IMR-90 (cell line): ENCODE data around the gene GDNF. TPM values are rescaled to one million over a fixed set of nuclear protein-coding genes. Genes with fewer than 3 reads are reported as not detected.
"Not testable (repeated sequence)": the region's sequence is repeated elsewhere in the genome, so short reads cannot be mapped to it uniquely, and the experiment has no call there.

Experiments
- ATAC-seq: fragments of 200-7000 bp; cut with Tn5 transposase; 2 replicates; pipeline ENCODE4 v1.9.1; 2020; ENCODE audit warnings: low read depth, mild to moderate bottlenecking, moderate library complexity
- BruUV-seq: library from RNA; stranded (reverse); fragments of 400-500 nt; replicated peaks from 2 replicates; lab custom pipeline; 2021; lab: Mats Ljungman, UMichigan
- CTCF ChIA-PET: fragments of 300-600 bp; formaldehyde crosslinking; extraction: SDS; loops from one replicate; lab custom pipeline; 2021; ENCODE audit warnings: antibody characterized with exemption; lab: Yijun Ruan, JAX
- POLR2A ChIA-PET: fragments of 300-600 bp; sonication (Branson Sonifier 250); formaldehyde crosslinking; loops from one replicate; lab custom pipeline; 2022; ENCODE audit warnings: antibody characterized with exemption; ENCODE audit not compliant: unreplicated experiment; lab: Charles Lee
- DNase-seq: peaks from one replicate; pipeline ENCODE4 v3.0.0; 2013
- H2AFZ ChIP-seq: replicated peaks from 2 replicates; pipeline ENCODE3; 2013; ENCODE audit warnings: low read length, mild to moderate bottlenecking; ENCODE audit not compliant: poor library complexity
- H2AK5ac ChIP-seq: 2 replicates; pipeline ENCODE4 v1.6.1; 2013; ENCODE audit warnings: low read depth, low read length, inconsistent platforms
- H2AK9ac ChIP-seq: replicated peaks from 2 replicates; pipeline ENCODE3; 2013; ENCODE audit warnings: mild to moderate bottlenecking, low read depth, low read length, moderate library complexity; ENCODE audit not compliant: poor library complexity
- H2BK120ac ChIP-seq: 2 replicates; pipeline ENCODE4 v1.6.1; 2013; ENCODE audit warnings: low read depth, low read length, inconsistent platforms
- H2BK15ac ChIP-seq: 3 replicates; pipeline ENCODE4 v1.6.1; 2013; ENCODE audit warnings: low read depth, low read length, inconsistent platforms
- H2BK20ac ChIP-seq: 2 replicates; pipeline ENCODE4 v1.6.1; 2013; ENCODE audit warnings: low read depth, mild to moderate bottlenecking, inconsistent platforms, low read length, moderate library complexity
- H2BK5ac ChIP-seq: 2 replicates; pipeline ENCODE4 v1.6.1; 2013; ENCODE audit warnings: mild to moderate bottlenecking, low read depth, low read length, inconsistent platforms; ENCODE audit not compliant: poor library complexity, severe bottlenecking
- H3K14ac ChIP-seq: replicated peaks from 2 replicates; pipeline ENCODE4 v1.6.1; 2013; ENCODE audit warnings: low read depth, low read length, inconsistent platforms
- H3K18ac ChIP-seq: 2 replicates; pipeline ENCODE4 v1.6.1; 2013; ENCODE audit warnings: low read depth, low read length, control low read depth
- H3K23ac ChIP-seq: 2 replicates; pipeline ENCODE4 v1.6.1; 2013; ENCODE audit warnings: low read depth, low read length, inconsistent platforms
- H3K27ac ChIP-seq: 2 replicates; pipeline ENCODE4 v1.5.1; 2013; ENCODE audit warnings: mild to moderate bottlenecking, control low read depth, low read length; ENCODE audit not compliant: insufficient read depth
- H3K27me3 ChIP-seq: 2 replicates; pipeline ENCODE4 v1.6.1; 2013; ENCODE audit warnings: low read length; ENCODE audit not compliant: control insufficient read depth, insufficient read depth
- H3K36me3 ChIP-seq: 2 replicates; pipeline ENCODE4 v1.6.1; 2013; ENCODE audit warnings: low read length, mixed read lengths; ENCODE audit not compliant: control insufficient read depth, insufficient read depth
- H3K4ac ChIP-seq: 2 replicates; pipeline ENCODE4 v1.6.1; 2013; ENCODE audit warnings: low read depth, low read length, inconsistent platforms
- H3K4me1 ChIP-seq: 2 replicates; pipeline ENCODE4 v1.6.1; 2013; ENCODE audit warnings: low read length, mixed read lengths; ENCODE audit not compliant: control insufficient read depth, insufficient read depth
- H3K4me2 ChIP-seq: 2 replicates; pipeline ENCODE4 v1.6.1; 2013; ENCODE audit warnings: low read depth, mild to moderate bottlenecking, control low read depth, low read length, moderate library complexity
- H3K4me3 ChIP-seq: 2 replicates; pipeline ENCODE4 v1.5.1; 2013; ENCODE audit warnings: low read depth, mild to moderate bottlenecking, control low read depth, low read length, moderate library complexity; ENCODE audit not compliant: insufficient read depth
- H3K56ac ChIP-seq: 2 replicates; pipeline ENCODE4 v1.6.1; 2013; ENCODE audit warnings: low read length, inconsistent platforms; ENCODE audit not compliant: insufficient read depth; ENCODE audit errors: extremely low read depth
- H3K79me1 ChIP-seq, 2 experiments: 2 replicates each; pipeline ENCODE4 v1.6.1; 2013; ENCODE audit warnings: low read length in 2 of 2, inconsistent platforms in 1 of 2, low read depth in 1 of 2
- H3K9ac ChIP-seq: 2 replicates; pipeline ENCODE4 v1.6.1; 2013; ENCODE audit warnings: low read depth, low read length, control low read depth
- H3K9me1 ChIP-seq: 2 replicates; pipeline ENCODE4 v1.6.1; 2013; ENCODE audit warnings: low read length, inconsistent platforms; ENCODE audit not compliant: insufficient read depth
- H3K9me3 ChIP-seq: 2 replicates; pipeline ENCODE4 v1.6.1; 2013; ENCODE audit warnings: low read length; ENCODE audit not compliant: control insufficient read depth, insufficient read depth
- H4K20me1 ChIP-seq: 2 replicates; pipeline ENCODE4 v1.6.1; 2013; ENCODE audit warnings: low read length, inconsistent platforms; ENCODE audit not compliant: insufficient read depth
- H4K5ac ChIP-seq: 2 replicates; pipeline ENCODE4 v1.6.1; 2013; ENCODE audit warnings: mild to moderate bottlenecking, low read depth, low read length, control low read depth
- H4K8ac ChIP-seq, 2 experiments: 2 replicates each; pipeline ENCODE4 v1.6.1; 2013; ENCODE audit warnings: low read depth in 2 of 2, low read length in 2 of 2, control low read depth in 1 of 2, inconsistent platforms in 1 of 2
- H4K91ac ChIP-seq: 2 replicates; pipeline ENCODE4 v1.6.1; 2013; ENCODE audit warnings: low read depth, low read length, inconsistent platforms; ENCODE audit not compliant: insufficient read depth
- WGBS, 2 experiments: methylation state at CpG; one replicate each; pipeline versions ENCODE4 v1.1.5 to v1.1.7; 2013; ENCODE audit warnings: missing lambda C conversion rate in 2 of 2; ENCODE audit not compliant: insufficient read length in 1 of 2; ENCODE audit errors: extremely low coverage in 2 of 2; 5-methylcytosine and 5-hydroxymethylcytosine counted together
- dilution Hi-C: fragments of 300-500 bp; cut with HindIII; formaldehyde crosslinking; loops from one replicate; pipeline ENCODE4 v1.14.3; 2018; ENCODE audit warnings: low sequenced_read_pairs; ENCODE audit not compliant: unreplicated experiment
- in situ Hi-C: fragments of 300-500 bp; cut with MboI; formaldehyde crosslinking; loops from 3 replicates; pipeline ENCODE4 v1.14.3; 2019; ENCODE audit warnings: low sequenced_read_pairs, inconsistent platforms, mixed read lengths
- intact Hi-C: fragments of 100-400 bp; cut with micrococcal nuclease; formaldehyde crosslinking; loops from 2 replicates; pipeline ENCODE4 v1.10.0; 2022
- polyA plus RNA-seq, 3 experiments: library from polyadenylated mRNA; depleted of rRNA; stranded (reverse); fragments of >200 nt; gene quantifications; 2 replicates each; pipeline ENCODE4 v1.2.3, GENCODE V29; 2012; ENCODE audit warnings: low replicate concordance in 1 of 3
- total RNA-seq: library from RNA; depleted of rRNA; stranded (reverse); fragments of >200 nt; gene quantifications from 2 replicates; pipeline ENCODE4 v1.2.3, GENCODE V29; 2012

The GDNF gene
- total and polyA plus RNA-seq, 2 of the 4 experiments (the other 2 are of a cell fraction): 0.18 to 0.82 TPM

- H3K9me1 ChIP-seq, H2BK5ac ChIP-seq, H3K18ac ChIP-seq, H2AK5ac ChIP-seq, H3K9me3 ChIP-seq, H4K91ac ChIP-seq, H3K4me3 ChIP-seq, H3K4me1 ChIP-seq, in situ Hi-C loops, DNase-seq, H3K56ac ChIP-seq, CTCF ChIA-PET, H2BK120ac ChIP-seq, intact Hi-C loops, BruUV-seq, ATAC-seq, H3K14ac ChIP-seq, H3K36me3 ChIP-seq, H2AFZ ChIP-seq, H2BK15ac ChIP-seq, H4K20me1 ChIP-seq, dilution Hi-C loops, H3K4me2 ChIP-seq, H2AK9ac ChIP-seq, POLR2A ChIA-PET, H4K8ac ChIP-seq, H3K27me3 ChIP-seq, H3K4ac ChIP-seq, H4K5ac ChIP-seq, H3K79me1 ChIP-seq, H2BK20ac ChIP-seq, H3K9ac ChIP-seq, H3K27ac ChIP-seq, H3K23ac ChIP-seq: not testable (repeated sequence)
- WGBS, 2 experiments: 50% methylated on average over 1 of the region's 2 CpGs; no CpG with 5 or more reads in 1 of the 2 experiments
These were observed 44.5 kb downstream of the GDNF start for GRCh38 chr5:37795292-37795691.
